PC-3 (cell line): ENCODE measurements around the gene IER5L. TPM values are rescaled to one million over a fixed set of nuclear protein-coding genes. Genes with fewer than 3 reads are reported as not detected.

Source experiments
- ATAC-seq: fragments of 200-7000 bp; cut with Tn5 transposase; 2 replicates; pipeline ENCODE4 v1.9.1; 2020; ENCODE audit warnings: mild to moderate bottlenecking, moderate library complexity
- BruUV-seq: library from RNA; stranded (reverse); fragments of 400-500 nt; replicated peaks from 2 replicates; lab custom pipeline; 2021; lab: Mats Ljungman, UMichigan
- CTCF ChIA-PET: fragments of 300-600 bp; sonication (Branson Sonifier 250); formaldehyde crosslinking; loops from one replicate; lab custom pipeline; 2022; ENCODE audit warnings: antibody characterized with exemption; lab: Charles Lee
- POLR2A ChIA-PET: fragments of 300-600 bp; sonication (Branson Sonifier 250); formaldehyde crosslinking; loops from one replicate; lab custom pipeline; 2022; ENCODE audit warnings: antibody characterized with exemption; ENCODE audit not compliant: unreplicated experiment; lab: Charles Lee
- DNase-seq: peaks from one replicate; pipeline ENCODE4 v3.0.0-alpha.2; 2015
- H2AFZ ChIP-seq: fragments of 300-600 bp; sonication (generic); 2 replicates; pipeline ENCODE4 v1.6.0; 2016; ENCODE audit warnings: antibody characterized with exemption, low read length
- H3F3A ChIP-seq: fragments of 300-600 bp; sonication (generic); one replicate; pipeline ENCODE4 v1.6.0; 2017; ENCODE audit warnings: antibody characterized with exemption, low read length, control low read depth, mild to moderate bottlenecking; ENCODE audit not compliant: unreplicated experiment
- H3K27ac ChIP-seq: fragments of 300-600 bp; sonication (generic); 2 replicates; pipeline ENCODE4 v1.5.1; 2016; ENCODE audit warnings: mild to moderate bottlenecking, low read length
- H3K27me3 ChIP-seq: fragments of 300-600 bp; sonication (generic); 2 replicates; pipeline ENCODE4 v1.6.1; 2016; ENCODE audit warnings: low read length, mixed read lengths
- H3K36me3 ChIP-seq: fragments of 300-600 bp; sonication (generic); 2 replicates; pipeline ENCODE4 v1.6.1; 2016; ENCODE audit warnings: low read depth, mixed run types, low read length, mixed read lengths
- H3K4me1 ChIP-seq: fragments of 300-600 bp; sonication (generic); 2 replicates; pipeline ENCODE4 v1.5.1; 2016; ENCODE audit warnings: low read length; ENCODE audit not compliant: insufficient read depth
- H3K4me2 ChIP-seq: fragments of 300-600 bp; sonication (generic); 2 replicates; pipeline ENCODE4 v1.6.0; 2016; ENCODE audit warnings: low read length
- H3K4me3 ChIP-seq: fragments of 300-600 bp; sonication (generic); 2 replicates; pipeline ENCODE4 v1.5.1; 2016; ENCODE audit warnings: mild to moderate bottlenecking, low read length, mixed read lengths
- H3K79me2 ChIP-seq: fragments of 300-600 bp; sonication (generic); 2 replicates; pipeline ENCODE4 v1.6.1; 2017; ENCODE audit warnings: low read length, mixed read lengths
- H3K9ac ChIP-seq: fragments of 300-600 bp; sonication (generic); 2 replicates; pipeline ENCODE4 v1.6.0; 2016; ENCODE audit warnings: mild to moderate bottlenecking, low read length
- H3K9me2 ChIP-seq: fragments of 300-600 bp; sonication (generic); replicated peaks from 2 replicates; pipeline ENCODE4 v1.6.1; 2016; ENCODE audit warnings: mixed run types, low read length, mixed read lengths
- H3K9me3 ChIP-seq: fragments of 300-600 bp; sonication (generic); 2 replicates; pipeline ENCODE4 v1.6.1; 2016; ENCODE audit warnings: low read length, mixed read lengths
- H4K20me1 ChIP-seq: fragments of 300-600 bp; sonication (generic); 2 replicates; pipeline ENCODE4 v1.6.1; 2016; ENCODE audit warnings: low read length, mixed read lengths
- CTCF ChIP-seq: fragments of 300-600 bp; sonication (generic); conservative IDR thresholded peaks from 2 replicates; pipeline ENCODE4 v1.5.1; 2017; ENCODE audit warnings: antibody characterized with exemption, low read depth, mild to moderate bottlenecking, low read length
- EZH2 ChIP-seq: fragments of 300-600 bp; sonication (generic); IDR thresholded peaks from one replicate; pipeline ENCODE4 v1.6.1; 2017; ENCODE audit warnings: antibody characterized with exemption, mild to moderate bottlenecking, low read length; ENCODE audit not compliant: unreplicated experiment
- EZH2phosphoT487 ChIP-seq: fragments of 300-600 bp; sonication (generic); IDR thresholded peaks from 2 replicates; pipeline ENCODE4 v1.6.1; 2018; ENCODE audit warnings: mild to moderate bottlenecking, antibody characterized with exemption, low read length, borderline replicate concordance
- intact Hi-C: fragments of 100-400 bp; cut with micrococcal nuclease; formaldehyde crosslinking; loops from 2 replicates; pipeline ENCODE4 v1.9.0; 2023
- total RNA-seq: library from RNA; depleted of rRNA; stranded (reverse); fragments of >200 nt; gene quantifications from 2 replicates; pipeline ENCODE4 v1.2.3, GENCODE V29; 2014

Gene IER5L
- total RNA-seq, 1 experiment from 2014 or later: 46.1 TPM

- ATAC-seq: no peak
- no TSS peak for BruUV-seq
These were observed 23.8 kb upstream of the IER5L start for GRCh38 chr9:129201866-129202265.

GRCh38 chr9:129201289-129201688 is 23.2 kb upstream of the IER5L start:
- Histone ChIP-seq H3K9me3 (no peaks in the 10 kb centered on the region), H3K4me1 (no peaks in the 10 kb centered on the region), H3K9ac (no peak overlapping the region), H3K4me2 (no peak overlapping the region), H4K20me1 (no peaks in the 10 kb centered on the region), H3K79me2 (no peaks in the 10 kb centered on the region), H3F3A (no peaks in the 10 kb centered on the region), H3K9me2 (no peaks in the 10 kb centered on the region), H3K27ac (no peak overlapping the region), H3K4me3 (no peak overlapping the region), H2AFZ (no peak overlapping the region), H3K36me3 (no peaks in the 10 kb centered on the region), H3K27me3 (no peaks in the 10 kb centered on the region)
- no peak for TF ChIP-seq EZH2phosphoT487
- no peak for TF ChIP-seq EZH2
- no peak for TF ChIP-seq CTCF
- CTCF ChIA-PET: no interaction called here
- DNase-seq (no peak), ATAC-seq (no peak)
- no TSS peak for BruUV-seq
- POLR2A ChIA-PET: no interaction called here
- intact Hi-C loops: no loop called here

More at GRCh38 chr9:129201866-129202265, 23.8 kb upstream of the IER5L start:
- Histone ChIP-seq H2AFZ (no peak overlapping the region), H4K20me1 (no peaks in the 10 kb centered on the region), H3F3A (no peaks in the 10 kb centered on the region), H3K4me1 (no peaks in the 10 kb centered on the region), H3K9me2 (no peaks in the 10 kb centered on the region), H3K27me3 (no peaks in the 10 kb centered on the region), H3K9me3 (no peaks in the 10 kb centered on the region), H3K9ac (no peak overlapping the region), H3K4me3 (no peak overlapping the region), H3K4me2 (no peak overlapping the region), H3K79me2 (no peaks in the 10 kb centered on the region), H3K27ac (no peak overlapping the region), H3K36me3 (no peaks in the 10 kb centered on the region)
- DNase-seq: no peak
- POLR2A ChIA-PET: no interaction called here
- CTCF ChIA-PET: no interaction called here
- intact Hi-C loops: no loop called here
- TF ChIP-seq EZH2phosphoT487: no peak
- no peak for TF ChIP-seq EZH2
- TF ChIP-seq CTCF: no peak

- no peak overlapping the region for H2AFZ ChIP-seq
- POLR2A ChIA-PET: no interaction called here
These were observed 22.2 kb upstream of the IER5L start for GRCh38 chr9:129200255-129200654.

More at GRCh38 chr9:129200255-129200654, 22.2 kb upstream of the IER5L start:
- Histone ChIP-seq H3K4me2 (no peak overlapping the region), H3K9ac (no peak overlapping the region), H3K4me3 (no peak overlapping the region), H3F3A (no peaks in the 10 kb centered on the region), H3K79me2 (no peaks in the 10 kb centered on the region), H3K27ac (no peak overlapping the region), H3K36me3 (no peaks in the 10 kb centered on the region), H3K27me3 (no peaks in the 10 kb centered on the region), H3K4me1 (no peaks in the 10 kb centered on the region), H4K20me1 (no peaks in the 10 kb centered on the region), H3K9me2 (no peaks in the 10 kb centered on the region), H3K9me3 (no peaks in the 10 kb centered on the region)
- TF ChIP-seq EZH2 (no peak), CTCF (no peak), EZH2phosphoT487 (no peak)
- DNase-seq (no peak), ATAC-seq (no peak)
- no TSS peak for BruUV-seq
- intact Hi-C loops: no loop called here
- CTCF ChIA-PET: no interaction called here
